Neural cell (in vitro differentiated cells): ENCODE measurements around the gene CMBL. TPM values are rescaled to one million over a fixed set of nuclear protein-coding genes. Genes with fewer than 3 reads are reported as not detected.
"Not testable (repeated sequence)": the region's sequence is repeated elsewhere in the genome, so short reads cannot be mapped to it uniquely, and the experiment has no call there.

ENCODE experiments used
- H2AFZ ChIP-seq: fragments of 200-600, 300-800 bp; sonication (generic), shearing (Covaris generic); 2 replicates; pipeline ENCODE4 v1.6.0; 2014; ENCODE audit warnings: low read depth, mild to moderate bottlenecking, antibody characterized with exemption, low read length, moderate library complexity
- H3F3A ChIP-seq: fragments of 200-600 bp; shearing (Covaris generic); 2 replicates; pipeline ENCODE4 v1.6.1; 2016; ENCODE audit warnings: mild to moderate bottlenecking, moderate library complexity, mixed read lengths, antibody characterized with exemption, low read length; ENCODE audit not compliant: insufficient read depth, poor library complexity, severe bottlenecking
- H3K27ac ChIP-seq: fragments of 200-600, 300-800 bp; sonication (generic), shearing (Covaris generic); 2 replicates; pipeline ENCODE4 v1.5.1; 2014; ENCODE audit warnings: mild to moderate bottlenecking, low read length, moderate library complexity
- H3K27me3 ChIP-seq: fragments of 300-800, 200-600 bp; sonication (generic), shearing (Covaris generic); 2 replicates; pipeline ENCODE4 v1.6.0; 2014; ENCODE audit warnings: mild to moderate bottlenecking, low read depth, low read length, moderate library complexity; ENCODE audit not compliant: insufficient read depth
- H3K36me3 ChIP-seq: fragments of 300-800, 200-600 bp; sonication (generic), shearing (Covaris generic); 2 replicates; pipeline ENCODE4 v1.5.1; 2014; ENCODE audit warnings: mild to moderate bottlenecking, antibody characterized with exemption, low read length, moderate library complexity; ENCODE audit not compliant: insufficient read depth
- H3K4me2 ChIP-seq: fragments of 300-800, 200-600 bp; sonication (generic), shearing (Covaris generic); 2 replicates; pipeline ENCODE4 v1.6.0; 2014; ENCODE audit warnings: mild to moderate bottlenecking, low read length
- H3K4me3 ChIP-seq: fragments of 300-800, 200-600 bp; sonication (generic), shearing (Covaris generic); 2 replicates; pipeline ENCODE4 v1.5.1; 2014; ENCODE audit warnings: mild to moderate bottlenecking, low read length, moderate library complexity
- H3K79me2 ChIP-seq: fragments of 200-600 bp; shearing (Covaris generic); replicated peaks from 2 replicates; pipeline ENCODE4 v1.6.0; 2014; ENCODE audit warnings: mild to moderate bottlenecking, low read length, moderate library complexity; ENCODE audit not compliant: insufficient read depth
- H3K9ac ChIP-seq: fragments of 300-800, 200-600 bp; sonication (generic), shearing (Covaris generic); 2 replicates; pipeline ENCODE4 v1.6.1; 2016; ENCODE audit warnings: mild to moderate bottlenecking, low read length, mixed read lengths
- H3K9me2 ChIP-seq: fragments of 200-600 bp; shearing (Covaris generic); 2 replicates; pipeline ENCODE4 v1.6.1; 2016; ENCODE audit warnings: mild to moderate bottlenecking, low read length, mixed read lengths; ENCODE audit not compliant: insufficient read depth
- H3K9me3 ChIP-seq: fragments of 200-600, 300-800 bp; sonication (generic), shearing (Covaris generic); 2 replicates; pipeline ENCODE4 v1.6.1; 2016; ENCODE audit warnings: mild to moderate bottlenecking, mixed run types, low read length, moderate library complexity, mixed read lengths
- H4K20me1 ChIP-seq: fragments of 200-600 bp; shearing (Covaris generic); 2 replicates; pipeline ENCODE4 v1.6.1; 2016; ENCODE audit warnings: mild to moderate bottlenecking, mixed run types; ENCODE audit not compliant: insufficient read depth
- EP300 ChIP-seq: fragments of 450-650 bp; conservative IDR thresholded peaks from 2 replicates; pipeline ENCODE4 v1.6.1; 2014; ENCODE audit warnings: antibody characterized with exemption, mild to moderate bottlenecking, moderate library complexity; ENCODE audit not compliant: poor library complexity, severe bottlenecking
- EZH2 ChIP-seq: fragments of 200-600, 300-800 bp; shearing (Covaris generic), sonication (generic); IDR thresholded peaks from 2 replicates; pipeline ENCODE4 v1.6.1; 2014; ENCODE audit warnings: antibody characterized with exemption, low read length, borderline replicate concordance, mild to moderate bottlenecking; ENCODE audit not compliant: insufficient read depth, poor library complexity, severe bottlenecking
- MXI1 ChIP-seq: fragments of 450-650 bp; conservative IDR thresholded peaks from 2 replicates; pipeline ENCODE4 v1.6.1; 2014; ENCODE audit warnings: antibody characterized with exemption, mild to moderate bottlenecking; ENCODE audit not compliant: poor library complexity, severe bottlenecking
- POLR2AphosphoS5 ChIP-seq: IDR thresholded peaks from 2 replicates; pipeline ENCODE4 v1.6.1; 2012
- RAD21 ChIP-seq: fragments of 450-650 bp; conservative IDR thresholded peaks from 2 replicates; pipeline ENCODE4 v1.6.1; 2014; ENCODE audit warnings: antibody characterized with exemption, mild to moderate bottlenecking, moderate library complexity
- SMC3 ChIP-seq: fragments of 450-650 bp; conservative IDR thresholded peaks from 2 replicates; pipeline ENCODE4 v1.6.1; 2014; ENCODE audit warnings: antibody characterized with exemption, mild to moderate bottlenecking, moderate library complexity; ENCODE audit not compliant: poor library complexity
- polyA plus RNA-seq: library from polyadenylated mRNA; depleted of rRNA; stranded (reverse); fragments of >200 nt; gene quantifications from 2 replicates; pipeline ENCODE4 v1.2.3, GENCODE V29; 2014
- TF ChIP-seq, protein P1 (sequence below): IDR thresholded peaks from 2 replicates; pipeline ENCODE4 v1.6.1; 2012; ENCODE audit warnings: borderline replicate concordance
- TF ChIP-seq, protein P2 (sequence below): fragments of 450-650 bp; IDR thresholded peaks from 2 replicates; pipeline ENCODE4 v1.5.1; 2014; ENCODE audit warnings: antibody characterized with exemption, mild to moderate bottlenecking, moderate library complexity; ENCODE audit not compliant: poor library complexity, severe bottlenecking

Gene CMBL
- polyA plus RNA-seq, 1 donor from 2014 or later: 0.58 TPM

DNA sequence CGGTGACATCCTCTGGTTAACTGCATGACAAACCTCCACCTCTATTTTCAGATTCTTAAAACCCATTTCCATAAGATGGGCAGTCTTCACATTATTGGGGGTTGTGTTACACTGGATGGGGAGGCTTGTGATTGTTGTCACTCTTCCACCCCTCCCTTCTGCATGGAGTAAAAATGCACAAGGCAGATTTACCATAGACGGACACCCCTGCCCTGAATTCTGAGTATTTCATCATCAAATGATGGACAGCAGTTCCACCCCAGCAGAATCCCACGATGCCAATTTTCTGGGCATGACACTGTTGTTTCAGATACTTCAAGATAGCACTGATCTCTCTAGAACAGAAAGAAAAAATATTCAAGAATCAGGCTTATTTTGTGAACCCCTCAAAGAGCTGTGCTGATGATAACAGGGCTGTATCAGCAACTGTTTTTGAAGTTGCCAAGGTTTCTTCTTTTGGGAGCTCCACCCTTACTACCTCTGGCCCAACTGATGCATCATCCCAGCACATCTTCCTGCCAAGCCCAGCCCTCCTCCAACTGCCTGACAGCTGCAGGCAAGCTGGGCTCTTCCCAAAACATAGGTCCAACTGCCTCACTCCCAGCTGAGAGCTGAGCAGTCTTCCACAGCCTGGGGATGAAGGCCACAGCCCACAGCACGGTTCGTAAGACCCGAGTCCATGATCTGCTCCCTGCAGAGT is 21.4 kb downstream of the CMBL start:
- Histone ChIP-seq H3K9me3 (no peaks in the 10 kb centered on the region), H2AFZ (no peak overlapping the region), H3K36me3 (no peaks in the 10 kb centered on the region), H3K4me3 (no peak overlapping the region), H3K9me2 (no peaks in the 10 kb centered on the region), H4K20me1 (no peaks in the 10 kb centered on the region), H3F3A (no peaks in the 10 kb centered on the region), H3K4me2 (no peak overlapping the region), H3K27me3 (no peaks in the 10 kb centered on the region), H3K27ac (no peak overlapping the region), H3K79me2 (no peaks in the 10 kb centered on the region), H3K9ac (no peak overlapping the region)
- TF ChIP-seq POLR2AphosphoS5 (no peak), MXI1 (no peak), EP300 (no peak), EZH2 (no peak), RAD21 (no peak)
- TF ChIP-seq, protein P1, sequence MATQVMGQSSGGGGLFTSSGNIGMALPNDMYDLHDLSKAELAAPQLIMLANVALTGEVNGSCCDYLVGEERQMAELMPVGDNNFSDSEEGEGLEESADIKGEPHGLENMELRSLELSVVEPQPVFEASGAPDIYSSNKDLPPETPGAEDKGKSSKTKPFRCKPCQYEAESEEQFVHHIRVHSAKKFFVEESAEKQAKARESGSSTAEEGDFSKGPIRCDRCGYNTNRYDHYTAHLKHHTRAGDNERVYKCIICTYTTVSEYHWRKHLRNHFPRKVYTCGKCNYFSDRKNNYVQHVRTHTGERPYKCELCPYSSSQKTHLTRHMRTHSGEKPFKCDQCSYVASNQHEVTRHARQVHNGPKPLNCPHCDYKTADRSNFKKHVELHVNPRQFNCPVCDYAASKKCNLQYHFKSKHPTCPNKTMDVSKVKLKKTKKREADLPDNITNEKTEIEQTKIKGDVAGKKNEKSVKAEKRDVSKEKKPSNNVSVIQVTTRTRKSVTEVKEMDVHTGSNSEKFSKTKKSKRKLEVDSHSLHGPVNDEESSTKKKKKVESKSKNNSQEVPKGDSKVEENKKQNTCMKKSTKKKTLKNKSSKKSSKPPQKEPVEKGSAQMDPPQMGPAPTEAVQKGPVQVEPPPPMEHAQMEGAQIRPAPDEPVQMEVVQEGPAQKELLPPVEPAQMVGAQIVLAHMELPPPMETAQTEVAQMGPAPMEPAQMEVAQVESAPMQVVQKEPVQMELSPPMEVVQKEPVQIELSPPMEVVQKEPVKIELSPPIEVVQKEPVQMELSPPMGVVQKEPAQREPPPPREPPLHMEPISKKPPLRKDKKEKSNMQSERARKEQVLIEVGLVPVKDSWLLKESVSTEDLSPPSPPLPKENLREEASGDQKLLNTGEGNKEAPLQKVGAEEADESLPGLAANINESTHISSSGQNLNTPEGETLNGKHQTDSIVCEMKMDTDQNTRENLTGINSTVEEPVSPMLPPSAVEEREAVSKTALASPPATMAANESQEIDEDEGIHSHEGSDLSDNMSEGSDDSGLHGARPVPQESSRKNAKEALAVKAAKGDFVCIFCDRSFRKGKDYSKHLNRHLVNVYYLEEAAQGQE: no peak
- TF ChIP-seq, protein P2, sequence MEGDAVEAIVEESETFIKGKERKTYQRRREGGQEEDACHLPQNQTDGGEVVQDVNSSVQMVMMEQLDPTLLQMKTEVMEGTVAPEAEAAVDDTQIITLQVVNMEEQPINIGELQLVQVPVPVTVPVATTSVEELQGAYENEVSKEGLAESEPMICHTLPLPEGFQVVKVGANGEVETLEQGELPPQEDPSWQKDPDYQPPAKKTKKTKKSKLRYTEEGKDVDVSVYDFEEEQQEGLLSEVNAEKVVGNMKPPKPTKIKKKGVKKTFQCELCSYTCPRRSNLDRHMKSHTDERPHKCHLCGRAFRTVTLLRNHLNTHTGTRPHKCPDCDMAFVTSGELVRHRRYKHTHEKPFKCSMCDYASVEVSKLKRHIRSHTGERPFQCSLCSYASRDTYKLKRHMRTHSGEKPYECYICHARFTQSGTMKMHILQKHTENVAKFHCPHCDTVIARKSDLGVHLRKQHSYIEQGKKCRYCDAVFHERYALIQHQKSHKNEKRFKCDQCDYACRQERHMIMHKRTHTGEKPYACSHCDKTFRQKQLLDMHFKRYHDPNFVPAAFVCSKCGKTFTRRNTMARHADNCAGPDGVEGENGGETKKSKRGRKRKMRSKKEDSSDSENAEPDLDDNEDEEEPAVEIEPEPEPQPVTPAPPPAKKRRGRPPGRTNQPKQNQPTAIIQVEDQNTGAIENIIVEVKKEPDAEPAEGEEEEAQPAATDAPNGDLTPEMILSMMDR: no peak

DNA sequence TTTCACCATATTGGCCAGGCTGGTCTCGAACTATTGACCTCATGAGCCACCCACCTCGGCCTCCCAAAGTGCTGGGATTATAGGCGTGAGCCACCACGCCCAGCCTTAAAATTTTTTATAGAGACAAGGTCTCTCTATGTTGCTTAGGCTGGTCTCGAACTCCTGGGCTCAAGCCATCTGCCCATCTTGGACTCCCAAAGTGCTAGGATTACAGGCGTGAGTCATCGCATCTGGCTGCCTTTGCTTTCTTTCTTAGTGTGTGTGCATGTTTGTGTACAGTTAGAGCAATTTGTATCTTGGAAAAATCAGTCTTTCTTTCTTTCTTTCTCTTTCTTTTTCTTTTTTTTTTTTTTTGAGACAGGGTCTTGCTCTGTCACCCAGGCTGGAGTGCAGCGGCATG is 22.3 kb downstream of the CMBL start:
- not testable (repeated sequence) for H3K4me2 ChIP-seq, H3K4me3 ChIP-seq, H3K36me3 ChIP-seq, H3K9me3 ChIP-seq, H3K79me2 ChIP-seq, H3K9me2 ChIP-seq, H3F3A ChIP-seq, H2AFZ ChIP-seq, H4K20me1 ChIP-seq, H3K9ac ChIP-seq, H3K27ac ChIP-seq, H3K27me3 ChIP-seq

DNA sequence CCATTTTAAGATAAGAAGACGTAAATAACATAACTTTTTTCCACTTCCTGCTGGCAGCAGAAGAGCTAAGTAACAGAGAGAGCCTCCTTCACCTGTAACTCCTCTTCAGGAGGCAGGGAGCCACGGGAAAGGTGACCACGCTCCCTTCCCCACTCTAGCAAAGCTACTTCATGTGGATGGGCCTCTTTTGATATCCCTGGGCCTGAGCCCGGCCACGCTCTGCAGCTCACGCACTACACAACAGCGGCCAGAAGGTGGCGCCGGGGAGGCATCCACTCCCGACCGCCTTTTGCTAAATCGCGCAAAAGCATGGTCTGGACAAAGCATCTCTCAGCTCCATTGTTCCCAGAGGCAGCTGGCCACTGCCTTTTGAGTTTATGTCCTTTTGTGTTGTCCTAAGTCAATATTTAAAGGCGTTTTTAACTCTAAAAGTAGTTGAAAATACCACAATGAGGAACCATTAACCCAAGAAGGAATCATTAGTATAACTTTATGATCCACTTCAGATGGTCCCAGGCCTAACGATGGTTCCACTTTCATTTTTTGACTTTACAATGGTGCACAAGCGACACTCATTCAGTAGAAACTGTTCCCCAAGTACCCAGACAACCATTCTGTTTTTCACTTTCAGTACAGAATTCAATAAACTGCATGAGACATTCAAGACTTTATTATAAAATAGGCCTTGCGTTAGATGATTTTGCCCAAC is 23.6 kb downstream of the CMBL start:
- no peaks in the 10 kb centered on the region for H3K36me3 ChIP-seq
- no peaks in the 10 kb centered on the region for H3K9me2 ChIP-seq
- H3F3A ChIP-seq: no peaks in the 10 kb centered on the region
- peak overlapping the region; percentile 27 for H3K27ac ChIP-seq
- H3K79me2 ChIP-seq: no peaks in the 10 kb centered on the region
- H3K9ac ChIP-seq: no peak overlapping the region
- no peaks in the 10 kb centered on the region for H3K9me3 ChIP-seq
- TF ChIP-seq, protein P1: no peak
- peak; percentile 94 for TF ChIP-seq RAD21
- TF ChIP-seq MXI1: peak; percentile 43
- TF ChIP-seq SMC3: peak; percentile 96
- TF ChIP-seq, protein P2: peak; percentile 91
- H3K4me2 ChIP-seq: no peak overlapping the region
- H2AFZ ChIP-seq: peak overlapping the region; percentile 17
- no peak overlapping the region for H3K4me3 ChIP-seq
- no peaks in the 10 kb centered on the region for H3K27me3 ChIP-seq
- H4K20me1 ChIP-seq: no peaks in the 10 kb centered on the region
